ENCODE results near the gene TMEM179B. TPM values are rescaled to one million over a fixed set of nuclear protein-coding genes. Genes with fewer than 3 reads are reported as not detected.

The TMEM179B gene
- total RNA-seq, 4 donors from 2014 or later = 26.3 to 52.5 (median 44.3) TPM

DNA sequence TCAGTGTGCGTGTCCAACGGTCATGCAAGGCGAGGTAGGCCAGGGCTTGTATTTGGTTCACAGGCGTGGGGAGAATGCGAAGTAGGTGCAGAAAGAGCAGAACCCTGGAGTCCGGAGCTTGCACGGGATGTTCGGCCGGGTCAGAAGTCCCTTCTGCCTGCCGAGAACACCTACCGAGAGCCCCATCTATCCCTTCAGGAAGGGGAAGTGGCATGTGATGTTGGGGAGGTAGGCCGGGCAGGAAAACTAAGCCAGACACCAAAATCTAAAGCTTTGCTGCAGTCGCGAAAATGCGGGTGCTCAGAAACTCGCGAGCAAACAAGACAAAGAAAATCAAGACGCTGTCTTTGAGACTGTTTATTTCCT lies 16.4 kb upstream of the TMEM179B start:
- in situ Hi-C loops (cut with MboI; ENCODE audit: low sequenced_read_pairs in 4 of 4) (no loop called here), intact Hi-C loops (cut with DNase I; ENCODE audit: low total_unique reads) (loop anchor here (5.0 kb wide), 2 partner anchors 87 to 178 kb away; partner anchors contain the start of gene TUT1)
- Histone ChIP-seq H3K36me3 (peaks cover 0 to 26% of the 10 kb centered on the region in 2 donors), H3K27me3 (no peaks in the 10 kb centered on the region), H3K4me3 (peak overlapping the region; percentile 74 to 87 (median 76)), H3K4me1 (peaks cover 18 to 23% of the 10 kb centered on the region in 2 donors), H3K27ac (peak overlapping the region; percentile 89 to 99 (median 96)), H3K9me3 (no peaks in the 10 kb centered on the region)
- DNase-seq (peak in 1 of 2 donors; percentile 33), ATAC-seq (peak; percentile 27 to 29)
- TF ChIP-seq POLR2A (IDR thresholded peaks at IDR 0.05) = no peak
- TF ChIP-seq CTCF (IDR thresholded peaks at IDR 0.05 in 4 of 5, conservative IDR thresholded peaks at IDR 0.05 in 1 of 5) = no peak

DNA sequence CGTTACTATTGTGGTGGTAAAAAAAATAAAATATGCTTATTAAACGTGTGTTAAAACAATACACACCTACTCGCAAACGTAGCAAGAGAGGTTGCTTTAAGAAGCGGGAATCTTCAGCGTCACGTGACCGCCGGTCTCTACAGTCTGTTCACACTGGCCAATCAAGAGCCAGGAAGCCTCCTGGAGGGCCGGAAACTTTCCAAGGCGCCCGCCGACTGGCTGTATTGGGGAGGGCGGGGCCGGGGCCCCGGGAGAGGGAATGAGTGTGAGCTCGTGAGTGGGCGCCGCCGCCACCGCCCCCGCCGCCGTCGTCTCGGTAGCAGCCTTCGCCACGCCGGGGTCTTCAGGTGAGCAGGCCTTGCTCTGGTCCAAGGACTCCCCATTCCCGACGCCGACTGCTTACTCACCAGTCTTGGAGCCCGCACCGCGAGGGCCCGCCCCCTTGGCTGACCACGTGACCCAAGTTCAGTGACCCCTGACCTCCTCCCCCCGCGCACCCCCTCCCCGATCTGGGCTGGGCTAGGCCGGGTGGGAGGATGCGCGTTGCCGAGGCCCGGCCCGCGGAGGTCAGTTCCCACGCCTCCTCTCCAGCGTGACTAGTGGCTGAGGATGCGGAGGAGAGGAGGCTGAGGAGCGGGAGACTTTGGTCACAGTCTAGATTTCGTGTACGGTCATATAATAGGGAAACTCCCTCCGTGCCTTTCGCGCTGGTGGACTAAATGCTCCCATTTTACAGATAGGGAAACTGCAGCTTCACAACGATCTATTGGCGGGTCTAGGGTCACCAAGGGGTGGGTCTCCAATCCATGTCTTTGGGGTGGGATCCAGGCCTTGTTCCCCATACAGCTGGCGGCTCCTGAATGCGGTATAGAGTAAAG lies 15.8 kb upstream of the TMEM179B start, which contains the start of gene TAF6L:
TAF6L (plus strand) TSS at position 253 of the 878 bp plus-strand sequence. CDS start 4,388 bp downstream, outside the sequence.
- Histone ChIP-seq H3K4me1 (peaks cover 18 to 23% of the 10 kb centered on the region in 2 donors), H3K36me3 (peaks cover 0 to 26% of the 10 kb centered on the region in 2 donors), H3K27me3 (no peaks in the 10 kb centered on the region), H3K27ac (peak within 1 kb of the TSS; percentile 89 to 99 (median 96)), H3K9me3 (no peaks in the 10 kb centered on the region), H3K4me3 (peak within 1 kb of the TSS; percentile 74 to 87 (median 76))
- TF ChIP-seq CTCF (IDR thresholded peaks at IDR 0.05 in 4 of 5, conservative IDR thresholded peaks at IDR 0.05 in 1 of 5) (peak in 1 of 5 experiments; percentile 38), POLR2A (IDR thresholded peaks at IDR 0.05) (peak in 1 of 2 donors; percentile 45)
- in situ Hi-C loops (cut with MboI; ENCODE audit: low sequenced_read_pairs in 4 of 4) = no loop called here
- DNase-seq = peak; percentile 99
- peak; percentile 92 to 97 for ATAC-seq
- intact Hi-C loops (cut with DNase I; ENCODE audit: low total_unique reads) = loop anchor here (5.0 kb wide), 2 partner anchors 86 to 179 kb away; partner anchors contain the start of gene TUT1

GRCh38 chr11:62774407-62774806 lies 12.8 kb upstream of the TMEM179B start:
- Histone ChIP-seq H3K4me3 (no peak overlapping the region), H3K9me3 (no peaks in the 10 kb centered on the region), H3K27me3 (no peaks in the 10 kb centered on the region), H3K36me3 (peaks cover 0 to 32% of the 10 kb centered on the region in 2 donors), H3K27ac (no peak overlapping the region), H3K4me1 (peaks cover 18 to 23% of the 10 kb centered on the region in 2 donors)
- in situ Hi-C loops (cut with MboI; ENCODE audit: low sequenced_read_pairs in 4 of 4) = no loop called here
- TF ChIP-seq CTCF (IDR thresholded peaks at IDR 0.05 in 4 of 5, conservative IDR thresholded peaks at IDR 0.05 in 1 of 5) (no peak), POLR2A (IDR thresholded peaks at IDR 0.05) (no peak)
- DNase-seq = no peak
- intact Hi-C loops (cut with DNase I; ENCODE audit: low total_unique reads) = loop anchor here (5.0 kb wide), 2 partner anchors 83 to 182 kb away; partner anchors contain the start of gene TUT1
- no peak for ATAC-seq

- in situ Hi-C loops (cut with MboI; ENCODE audit: low sequenced_read_pairs in 4 of 4) = no loop called here
- TF ChIP-seq CTCF (IDR thresholded peaks at IDR 0.05 in 4 of 5, conservative IDR thresholded peaks at IDR 0.05 in 1 of 5) (no peak), POLR2A (IDR thresholded peaks at IDR 0.05) (no peak)
- no peak for ATAC-seq
These were observed 11.6 kb upstream of the TMEM179B start for GRCh38 chr11:62775646-62776045.

More at GRCh38 chr11:62775646-62776045, 11.6 kb upstream of the TMEM179B start:
- intact Hi-C loops (cut with DNase I; ENCODE audit: low total_unique reads) = no loop called here
- Histone ChIP-seq H3K4me3 (no peak overlapping the region), H3K36me3 (peaks cover 0 to 39% of the 10 kb centered on the region in 2 donors), H3K4me1 (peaks cover 10 to 14% of the 10 kb centered on the region in 2 donors), H3K27ac (no peak overlapping the region), H3K9me3 (no peaks in the 10 kb centered on the region), H3K27me3 (no peaks in the 10 kb centered on the region)
- DNase-seq = no peak

Measured in gastrocnemius medialis (tissue), 4 donors.